Smooth muscle cell (in vitro differentiated cells): ENCODE data around the gene SNRPN. TPM values are rescaled to one million over a fixed set of nuclear protein-coding genes. Genes with fewer than 3 reads are reported as not detected.

ENCODE experiments used
- DNase-seq: peaks from one replicate; lab custom pipeline; 2025; ENCODE audit not compliant: unreplicated experiment; lab: John Stamatoyannopoulos, UW
- H2AFZ ChIP-seq: fragments of 200-600 bp; sonication (generic); 2 replicates; pipeline ENCODE4 v1.6.0; 2016; ENCODE audit warnings: antibody characterized with exemption, low read depth, mild to moderate bottlenecking
- H3F3A ChIP-seq: fragments of 200-600 bp; sonication (generic); 2 replicates; pipeline ENCODE4 v1.6.0; 2017; ENCODE audit warnings: antibody characterized with exemption, low read depth
- H3K27ac ChIP-seq: fragments of 200-600 bp; sonication (generic); 2 replicates; pipeline ENCODE4 v1.5.1; 2016; ENCODE audit warnings: low read depth, mild to moderate bottlenecking
- H3K27me3 ChIP-seq: fragments of 200-600 bp; sonication (generic); 2 replicates; pipeline ENCODE4 v1.6.1; 2016; ENCODE audit warnings: low read depth, mild to moderate bottlenecking
- H3K36me3 ChIP-seq: fragments of 200-600 bp; sonication (generic); 2 replicates; pipeline ENCODE4 v1.5.1; 2016; ENCODE audit warnings: low read depth
- H3K4me1 ChIP-seq: fragments of 200-600 bp; sonication (generic); 2 replicates; pipeline ENCODE4 v1.5.1; 2016; ENCODE audit warnings: low read depth
- H3K4me2 ChIP-seq: fragments of 200-600 bp; sonication (generic); 2 replicates; pipeline ENCODE4 v1.6.0; 2016; ENCODE audit warnings: mild to moderate bottlenecking
- H3K4me3 ChIP-seq: fragments of 200-600 bp; sonication (generic); 2 replicates; pipeline ENCODE4 v1.5.1; 2016; ENCODE audit warnings: mild to moderate bottlenecking
- H3K79me2 ChIP-seq: fragments of 200-600 bp; sonication (generic); 2 replicates; pipeline ENCODE4 v1.6.0; 2016; ENCODE audit warnings: low read depth, mild to moderate bottlenecking
- H3K9ac ChIP-seq: fragments of 200-600 bp; sonication (generic); 2 replicates; pipeline ENCODE4 v1.6.0; 2016; ENCODE audit warnings: low read depth
- H3K9me3 ChIP-seq: fragments of 200-600 bp; sonication (generic); replicated peaks from 2 replicates; pipeline ENCODE4 v1.5.1; 2016; ENCODE audit warnings: low read depth
- H4K20me1 ChIP-seq: fragments of 200-600 bp; sonication (generic); 2 replicates; pipeline ENCODE4 v1.6.0; 2016; ENCODE audit warnings: low read depth
- CTCF ChIP-seq: fragments of 200-600 bp; sonication (generic); IDR thresholded peaks from 2 replicates; pipeline ENCODE4 v1.5.1; 2017; ENCODE audit warnings: borderline replicate concordance, mild to moderate bottlenecking, antibody characterized with exemption; ENCODE audit not compliant: insufficient read depth, poor library complexity, severe bottlenecking
- WGBS: methylation state at CpG from one replicate; pipeline ENCODE4 v1.1.7; 2016; ENCODE audit warnings: low lambda C conversion rate; 5-methylcytosine and 5-hydroxymethylcytosine counted together
- polyA plus RNA-seq: library from polyadenylated mRNA; unstranded; fragments of >200 nt; fragmentation: Nextera tagmentation; extraction: Ambion mirVana; gene quantifications from 2 replicates; pipeline ENCODE4 v1.2.1, GENCODE V29; 2016
- total RNA-seq: library from RNA; depleted of rRNA; stranded (reverse); fragments of >200 nt; gene quantifications from 2 replicates; pipeline ENCODE4 v1.2.3, GENCODE V29; 2014

SNRPN gene
- total and polyA plus RNA-seq, 2 experiments from 2014 or later: 206 to 309 TPM

- Histone ChIP-seq H3K4me2 (no peak overlapping the region), H4K20me1 (no peaks in the 10 kb centered on the region), H3K9ac (no peak overlapping the region), H3K4me3 (no peak overlapping the region), H3K36me3 (no peaks in the 10 kb centered on the region), H3F3A (no peaks in the 10 kb centered on the region), H3K9me3 (no peaks in the 10 kb centered on the region), H3K27ac (no peak overlapping the region), H3K4me1 (no peaks in the 10 kb centered on the region), H2AFZ (no peak overlapping the region), H3K79me2 (no peaks in the 10 kb centered on the region), H3K27me3 (no peaks in the 10 kb centered on the region)
- WGBS: 39% methylated on average over 1 of the region's 1 CpG
- no peak for DNase-seq
- no peak for TF ChIP-seq CTCF
Measured at GRCh38 chr15:24944954-24945353, 9.8 kb upstream of the SNRPN start.

- TF ChIP-seq CTCF: no peak
- DNase-seq: no peak
- WGBS: 95% methylated on average over 1 of the region's 1 CpG
- Histone ChIP-seq H3K27me3 (no peaks in the 10 kb centered on the region), H2AFZ (no peak overlapping the region), H3K4me1 (no peaks in the 10 kb centered on the region), H3K9ac (no peak overlapping the region), H3K36me3 (no peaks in the 10 kb centered on the region), H4K20me1 (no peaks in the 10 kb centered on the region), H3K79me2 (no peaks in the 10 kb centered on the region), H3K4me3 (no peak overlapping the region), H3K9me3 (no peaks in the 10 kb centered on the region), H3F3A (no peaks in the 10 kb centered on the region), H3K4me2 (no peak overlapping the region), H3K27ac (no peak overlapping the region)
Measured at GRCh38 chr15:24945711-24946110, 9.1 kb upstream of the SNRPN start.

GRCh38 chr15:24948495-24948894, 6.3 kb upstream of the SNRPN start:
- no peak for TF ChIP-seq CTCF
- Histone ChIP-seq H3F3A (no peaks in the 10 kb centered on the region), H3K36me3 (no peaks in the 10 kb centered on the region), H3K79me2 (no peaks in the 10 kb centered on the region), H4K20me1 (no peaks in the 10 kb centered on the region), H3K27ac (no peak overlapping the region), H3K9ac (no peak overlapping the region), H2AFZ (no peak overlapping the region), H3K27me3 (no peaks in the 10 kb centered on the region), H3K4me3 (no peak overlapping the region), H3K4me2 (no peak overlapping the region), H3K4me1 (no peaks in the 10 kb centered on the region), H3K9me3 (no peaks in the 10 kb centered on the region)
- DNase-seq: no peak
- 77% methylated on average over 3 of the region's 3 CpGs for WGBS

- Histone ChIP-seq H2AFZ (no peak overlapping the region), H3K27me3 (no peaks in the 10 kb centered on the region), H3K79me2 (peaks cover 38% of the 10 kb centered on the region), H3K4me1 (peaks cover 8% of the 10 kb centered on the region), H3K4me3 (peak overlapping the region; percentile 87), H3K4me2 (peak overlapping the region; percentile 89), H3K9me3 (no peaks in the 10 kb centered on the region), H3F3A (no peaks in the 10 kb centered on the region), H3K9ac (peak overlapping the region; percentile 90), H3K27ac (peak overlapping the region; percentile 93), H4K20me1 (peaks cover 39% of the 10 kb centered on the region), H3K36me3 (no peaks in the 10 kb centered on the region)
- 36% methylated on average over 16 of the region's 31 CpGs for WGBS
- TF ChIP-seq CTCF: no peak
- no peak for DNase-seq
Measured at GRCh38 chr15:24955531-24955921, 739 bp downstream of the SNRPN start.
